ENCODE measurements around the gene CARD9.

Gene CARD9

GRCh38 chr9:136405481-136405880, 32.0 kb upstream of the CARD9 start:
- no peak overlapping the region for H3K4me3 ChIP-seq (ENCODE audit: low read depth, low read length)
- TF ChIP-seq, protein P1, sequence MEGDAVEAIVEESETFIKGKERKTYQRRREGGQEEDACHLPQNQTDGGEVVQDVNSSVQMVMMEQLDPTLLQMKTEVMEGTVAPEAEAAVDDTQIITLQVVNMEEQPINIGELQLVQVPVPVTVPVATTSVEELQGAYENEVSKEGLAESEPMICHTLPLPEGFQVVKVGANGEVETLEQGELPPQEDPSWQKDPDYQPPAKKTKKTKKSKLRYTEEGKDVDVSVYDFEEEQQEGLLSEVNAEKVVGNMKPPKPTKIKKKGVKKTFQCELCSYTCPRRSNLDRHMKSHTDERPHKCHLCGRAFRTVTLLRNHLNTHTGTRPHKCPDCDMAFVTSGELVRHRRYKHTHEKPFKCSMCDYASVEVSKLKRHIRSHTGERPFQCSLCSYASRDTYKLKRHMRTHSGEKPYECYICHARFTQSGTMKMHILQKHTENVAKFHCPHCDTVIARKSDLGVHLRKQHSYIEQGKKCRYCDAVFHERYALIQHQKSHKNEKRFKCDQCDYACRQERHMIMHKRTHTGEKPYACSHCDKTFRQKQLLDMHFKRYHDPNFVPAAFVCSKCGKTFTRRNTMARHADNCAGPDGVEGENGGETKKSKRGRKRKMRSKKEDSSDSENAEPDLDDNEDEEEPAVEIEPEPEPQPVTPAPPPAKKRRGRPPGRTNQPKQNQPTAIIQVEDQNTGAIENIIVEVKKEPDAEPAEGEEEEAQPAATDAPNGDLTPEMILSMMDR (IDR thresholded peaks at IDR 0.05; ENCODE audit: low read depth, low read length), result no peak

- H3K4me3 ChIP-seq (ENCODE audit: low read depth, low read length), result no peak overlapping the region
- TF ChIP-seq, protein P1 (IDR thresholded peaks at IDR 0.05; ENCODE audit: low read depth, low read length), result no peak
These were observed 31.3 kb upstream of the CARD9 start for GRCh38 chr9:136404801-136405136.

DNA sequence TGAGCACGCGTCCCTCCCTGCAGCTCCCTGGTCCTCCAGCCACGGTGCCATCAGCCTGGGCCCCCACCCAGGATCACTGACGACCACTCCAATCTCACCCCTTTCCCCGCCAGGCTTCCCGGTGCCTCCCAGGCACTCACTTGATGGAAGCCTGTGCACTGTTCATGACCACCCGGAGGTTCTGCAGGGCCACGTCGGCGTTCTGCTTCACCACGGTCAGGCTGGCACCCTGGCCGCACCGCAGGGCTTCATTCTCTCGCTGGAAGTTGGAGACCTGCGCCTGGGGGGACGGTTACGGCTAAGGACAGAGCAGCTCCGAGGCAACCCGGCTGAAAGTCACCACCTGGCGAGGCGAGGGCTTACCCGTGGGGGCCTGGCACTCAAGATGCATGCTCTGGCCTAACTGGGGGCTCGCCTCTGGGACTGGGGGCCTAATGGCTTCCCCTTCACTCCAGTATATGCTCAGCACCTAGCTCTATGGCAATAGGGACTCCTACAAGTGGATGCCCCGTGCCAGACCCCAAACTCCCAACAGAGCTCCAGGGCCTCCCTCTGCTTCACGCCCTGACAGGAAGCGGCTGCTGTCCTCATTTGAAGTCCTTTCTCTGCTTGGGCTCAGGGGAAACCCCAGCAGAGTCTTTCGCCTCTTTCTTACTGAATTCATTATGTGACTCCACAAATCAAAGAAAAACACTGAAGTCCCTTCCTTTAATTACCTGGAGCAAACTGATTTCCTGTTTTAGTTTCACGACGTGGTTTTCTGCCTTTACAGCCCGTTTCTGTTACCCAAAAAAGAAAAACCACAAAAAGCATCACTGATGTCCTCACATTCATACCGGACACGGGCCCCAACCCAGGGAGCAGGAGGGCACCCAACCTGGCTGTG, 30.7 kb upstream of the CARD9 start:
- TF ChIP-seq, protein P1 (IDR thresholded peaks at IDR 0.05; ENCODE audit: low read depth, low read length), result no peak
- no peak overlapping the region for H3K4me3 ChIP-seq (ENCODE audit: low read depth, low read length)

GRCh38 chr9:136403538-136403914, 30.1 kb upstream of the CARD9 start:
- TF ChIP-seq, protein P1 (IDR thresholded peaks at IDR 0.05; ENCODE audit: low read depth, low read length), result no peak

DNA sequence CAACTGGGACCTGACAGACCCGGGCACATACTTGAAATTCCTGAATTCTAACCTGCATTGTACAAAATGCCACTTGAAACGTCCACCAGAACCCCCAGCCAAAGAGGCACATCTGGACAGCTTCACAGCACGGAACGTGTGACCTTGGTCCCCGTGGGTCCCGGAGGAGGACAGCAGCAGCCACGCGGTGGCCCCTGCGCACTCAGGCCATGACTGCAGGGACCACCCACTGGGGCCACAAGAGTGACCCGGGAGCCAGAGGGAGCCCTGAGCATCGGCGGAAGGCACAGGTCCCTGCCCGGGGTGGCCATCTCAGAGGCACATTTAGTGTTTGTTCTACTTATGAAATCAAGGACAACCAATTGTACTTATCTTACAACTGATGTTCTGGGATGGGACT, 28.6 kb upstream of the CARD9 start:
- TF ChIP-seq, protein P1 (IDR thresholded peaks at IDR 0.05; ENCODE audit: low read depth, low read length), result no peak

More at GRCh38 chr9:136403538-136403914, 30.1 kb upstream of the CARD9 start:
- H3K4me3 ChIP-seq (ENCODE audit: low read depth, low read length), result no peak overlapping the region

GRCh38 chr9:136401173-136401922, 27.9 kb upstream of the CARD9 start:
- TF ChIP-seq, protein P1 (IDR thresholded peaks at IDR 0.05; ENCODE audit: low read depth, low read length), result no peak
- no peak overlapping the region for H3K4me3 ChIP-seq (ENCODE audit: low read depth, low read length)

More for the DNA sequence above, 28.6 kb upstream of the CARD9 start:
- H3K4me3 ChIP-seq (ENCODE audit: low read depth, low read length), result no peak overlapping the region

Data from WI38 (cell line).